Testis (tissue), 3 donors: ENCODE results near the gene KDM5B. TPM values are rescaled to one million over a fixed set of nuclear protein-coding genes. Genes with fewer than 3 reads are reported as not detected.

Experiments used
- DNase-seq: peaks from one replicate; pipeline ENCODE4 v3.0.0-alpha.2; 2019
- H3K27ac ChIP-seq, 2 donors: fragments of 200-600 bp; sonication (generic); one replicate each; pipeline ENCODE4 v1.5.1; 2019
- H3K27me3 ChIP-seq: fragments of 200-600 bp; sonication (generic); one replicate; pipeline ENCODE4 v1.5.1; 2019
- H3K36me3 ChIP-seq: fragments of 200-600 bp; sonication (generic); one replicate; pipeline ENCODE4 v1.5.1; 2017; ENCODE audit warnings: low read depth; ENCODE audit errors: missing control alignments
- H3K4me1 ChIP-seq: fragments of 200-600 bp; sonication (generic); one replicate; pipeline ENCODE4 v1.5.1; 2019
- H3K4me3 ChIP-seq, 2 donors: fragments of 200-600 bp; sonication (generic); one replicate each; pipeline ENCODE4 v1.5.1; 2017 to 2019
- H3K9me3 ChIP-seq: fragments of 200-600 bp; sonication (generic); one replicate; pipeline ENCODE4 v1.5.1; 2017
- CTCF ChIP-seq, 3 experiments: fragments of 450-650 bp in 2 of 3; fragments of 200-600 bp in 1 of 3; sonication (generic) in 1 of 3; IDR thresholded peaks; one replicate each; pipeline ENCODE4 v1.5.1; 2016 to 2019; ENCODE audit warnings: antibody characterized with exemption in 3 of 3, mild to moderate bottlenecking in 2 of 3, moderate library complexity in 1 of 3
- POLR2A ChIP-seq: fragments of 450-650 bp; IDR thresholded peaks from one replicate; pipeline ENCODE4 v1.6.1; 2017; ENCODE audit warnings: antibody characterized with exemption, mild to moderate bottlenecking, moderate library complexity
- WGBS, 2 donors: methylation state at CpG; one replicate each; pipeline ENCODE4 v1.1.5; 2018; 5-methylcytosine and 5-hydroxymethylcytosine counted together
- intact Hi-C: fragments of 100-400 bp; cut with DNase I; formaldehyde crosslinking; loops from one replicate; pipeline ENCODE4 v1.15.1; 2023; ENCODE audit warnings: low total_unique reads
- polyA plus RNA-seq: library from polyadenylated mRNA; stranded (reverse); fragments of 350-450 nt; fragmentation: Illumina TruSeq; extraction: RNeasy Lipid Tissue Mini Kit (QIAGEN cat#74804); gene quantifications from one replicate; pipeline ENCODE4 v1.2.3, GENCODE V29; 2014; ENCODE audit warnings: low read depth, low replicate concordance; ENCODE audit not compliant: insufficient read depth
- total RNA-seq, 2 donors: library from RNA; depleted of rRNA; stranded (reverse); fragments of >200 nt; gene quantifications; one replicate each; pipeline ENCODE4 v1.2.3, GENCODE V29; 2016

KDM5B gene
- total and polyA plus RNA-seq, 3 donors from 2014 or later: 223 to 333 (median 307) TPM

- Histone ChIP-seq H3K4me3 (no peak overlapping the region), H3K36me3 (no peaks in the 10 kb centered on the region), H3K27me3 (no peaks in the 10 kb centered on the region), H3K27ac (no peak overlapping the region), H3K4me1 (no peaks in the 10 kb centered on the region), H3K9me3 (no peaks in the 10 kb centered on the region)
- WGBS, 2 donors: 90 to 98% methylated on average over 5 of the region's 5 CpGs
- DNase-seq: no peak
- TF ChIP-seq POLR2A (no peak), CTCF (IDR thresholded peaks at IDR 0.05) (no peak)
- intact Hi-C loops: no loop called here
Observed at GRCh38 chr1:202844259-202844658, 36.0 kb upstream of the KDM5B start.

DNA sequence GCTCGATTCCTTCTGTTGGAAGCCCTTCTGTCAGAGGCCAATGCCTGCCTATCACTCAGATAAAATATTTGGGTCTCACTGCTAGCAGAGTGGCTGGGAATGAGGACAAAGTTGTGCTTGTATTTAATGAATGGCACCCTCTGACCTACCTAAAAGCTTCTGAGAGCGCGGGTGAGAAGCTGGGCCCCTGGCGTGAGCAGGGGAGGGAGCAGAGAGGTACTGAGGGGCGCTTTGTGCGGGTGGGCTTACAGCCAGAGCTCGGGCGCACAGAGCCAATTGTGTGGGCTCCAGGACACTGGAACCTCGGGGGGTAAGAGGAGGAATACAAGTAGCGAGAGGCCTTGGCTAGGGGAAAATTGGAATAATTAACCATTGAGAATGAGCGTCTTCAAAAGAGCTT lies 34.9 kb upstream of the KDM5B start:
- no peaks in the 10 kb centered on the region for H3K9me3 ChIP-seq
- H3K36me3 ChIP-seq: no peaks in the 10 kb centered on the region
- no peaks in the 10 kb centered on the region for H3K4me1 ChIP-seq
- no peak overlapping the region for H3K27ac ChIP-seq
- no peak overlapping the region for H3K4me3 ChIP-seq
- 85 to 86% methylated on average over 11 of the region's 11 CpGs for WGBS, 2 donors
- H3K27me3 ChIP-seq: no peaks in the 10 kb centered on the region
- intact Hi-C loops: no loop called here
- DNase-seq: no peak
- TF ChIP-seq CTCF (IDR thresholded peaks at IDR 0.05): no peak
- no peak for TF ChIP-seq POLR2A

- intact Hi-C loops: no loop called here
- no peaks in the 10 kb centered on the region for H3K4me1 ChIP-seq
- no peak overlapping the region for H3K27ac ChIP-seq
- H3K9me3 ChIP-seq: no peaks in the 10 kb centered on the region
- TF ChIP-seq CTCF (IDR thresholded peaks at IDR 0.05): no peak
- no peak for TF ChIP-seq POLR2A
- DNase-seq: no peak
- no peak overlapping the region for H3K4me3 ChIP-seq
- 94% methylated on average over 5 of the region's 5 CpGs for WGBS, 2 donors
- no peaks in the 10 kb centered on the region for H3K27me3 ChIP-seq
- H3K36me3 ChIP-seq: no peaks in the 10 kb centered on the region
Observed at GRCh38 chr1:202837746-202838262, 29.6 kb upstream of the KDM5B start.

GRCh38 chr1:202836623-202837403 lies 28.6 kb upstream of the KDM5B start:
- Histone ChIP-seq H3K4me1 (no peaks in the 10 kb centered on the region), H3K36me3 (no peaks in the 10 kb centered on the region), H3K9me3 (no peaks in the 10 kb centered on the region), H3K4me3 (no peak overlapping the region), H3K27ac (no peak overlapping the region), H3K27me3 (no peaks in the 10 kb centered on the region)
- intact Hi-C loops: no loop called here
- 70 to 71% methylated on average over 5 of the region's 5 CpGs for WGBS, 2 donors
- DNase-seq: no peak
- TF ChIP-seq POLR2A: no peak
- no peak for TF ChIP-seq CTCF (IDR thresholded peaks at IDR 0.05)
